WTC11 (cell line): ENCODE results near the gene PRR19. TPM values are rescaled to one million over a fixed set of nuclear protein-coding genes. Genes with fewer than 3 reads are reported as not detected.

Experiments
- ATAC-seq: fragments of 200-7000 bp; cut with Tn5 transposase; 2 replicates; pipeline ENCODE4 v1.10.0; 2021; ENCODE audit warnings: mild to moderate bottlenecking, moderate library complexity
- CTCF ChIA-PET: fragments of 300-600 bp; sonication (Branson Sonifier 250); formaldehyde crosslinking; loops from one replicate; lab custom pipeline; 2021; ENCODE audit warnings: antibody characterized with exemption; lab: Charles Lee
- POLR2A ChIA-PET: fragments of 350-600 bp; sonication (Branson Sonifier 250); formaldehyde crosslinking; loops from one replicate; lab custom pipeline; 2021; ENCODE audit warnings: antibody characterized with exemption; lab: Charles Lee
- DNase-seq: peaks from one replicate; pipeline ENCODE4 v3.0.0; 2021; ENCODE audit warnings: low spot score
- H3K27ac Mint-ChIP-seq: 2 replicates; pipeline ENCODE4 v1.8.0; 2021; ENCODE audit warnings: mixed read lengths
- H3K27me3 Mint-ChIP-seq: 2 replicates; pipeline ENCODE4 v1.8.0; 2021; ENCODE audit warnings: low read depth, mild to moderate bottlenecking, moderate library complexity, mixed read lengths
- H3K36me3 Mint-ChIP-seq: 2 replicates; pipeline ENCODE4 v1.8.0; 2021; ENCODE audit warnings: mixed read lengths
- H3K4me1 Mint-ChIP-seq: 2 replicates; pipeline ENCODE4 v1.8.0; 2022; ENCODE audit warnings: mixed read lengths
- H3K4me3 Mint-ChIP-seq: 2 replicates; pipeline ENCODE4 v1.8.0; 2021; ENCODE audit warnings: mild to moderate bottlenecking, moderate library complexity, mixed read lengths
- H3K9me3 Mint-ChIP-seq: 2 replicates; pipeline ENCODE4 v1.8.0; 2021; ENCODE audit warnings: mixed read lengths
- ATF1 ChIP-seq: sonication (generic); formaldehyde crosslinking; IDR thresholded peaks from 2 replicates; pipeline ENCODE4 v1.8.1; 2023; ENCODE audit warnings: mild to moderate bottlenecking, moderate library complexity, missing genetic modification reagents
- CBFB ChIP-seq: sonication (generic); formaldehyde crosslinking; IDR thresholded peaks from 2 replicates; pipeline ENCODE4 v1.8.1; 2022; ENCODE audit warnings: mild to moderate bottlenecking, low read depth, missing genetic modification reagents
- FOXP1 ChIP-seq: sonication (generic); formaldehyde crosslinking; IDR thresholded peaks from 2 replicates; pipeline ENCODE4 v1.8.0; 2022; ENCODE audit warnings: missing genetic modification reagents, mild to moderate bottlenecking, moderate library complexity, borderline replicate concordance
- HMGA2 ChIP-seq: fragments of 250-450 bp; sonication (Bioruptor Pico); IDR thresholded peaks from 2 replicates; pipeline ENCODE4 v1.4.0; 2021; ENCODE audit warnings: mild to moderate bottlenecking, moderate library complexity
- IRF2 ChIP-seq: sonication (generic); formaldehyde crosslinking; IDR thresholded peaks from 2 replicates; pipeline ENCODE4 v1.8.0; 2022; ENCODE audit warnings: low read depth, missing genetic modification reagents, borderline replicate concordance
- NFE2L1 ChIP-seq: sonication (generic); formaldehyde crosslinking; IDR thresholded peaks from 2 replicates; pipeline ENCODE4 v1.8.1; 2023; ENCODE audit warnings: missing genetic modification reagents
- NR1H2 ChIP-seq: sonication (generic); formaldehyde crosslinking; IDR thresholded peaks from 2 replicates; pipeline ENCODE4 v1.9.0; 2021; ENCODE audit warnings: mild to moderate bottlenecking, moderate library complexity, missing genetic modification reagents
- NR3C1 ChIP-seq: sonication (generic); formaldehyde crosslinking; conservative IDR thresholded peaks from 2 replicates; pipeline ENCODE4 v1.8.1; 2023; ENCODE audit warnings: low read depth, mild to moderate bottlenecking, missing genetic modification reagents
- RELA ChIP-seq: sonication (generic); formaldehyde crosslinking; IDR thresholded peaks from 2 replicates; pipeline ENCODE4 v1.8.1; 2022; ENCODE audit warnings: missing genetic modification reagents, mild to moderate bottlenecking, borderline replicate concordance
- RORB ChIP-seq: fragments of 250-450 bp; sonication (Bioruptor Pico); IDR thresholded peaks from 2 replicates; pipeline ENCODE4 v1.9.0; 2021; ENCODE audit warnings: mild to moderate bottlenecking
- TCF7 ChIP-seq: sonication (generic); formaldehyde crosslinking; IDR thresholded peaks from 2 replicates; pipeline ENCODE4 v1.8.0; 2022; ENCODE audit warnings: mild to moderate bottlenecking, low read depth, missing genetic modification reagents, moderate library complexity
- ZNF121 ChIP-seq: sonication (generic); formaldehyde crosslinking; IDR thresholded peaks from 2 replicates; pipeline ENCODE4 v1.8.0; 2023; ENCODE audit warnings: missing genetic modification reagents
- total RNA-seq: library from RNA; stranded (reverse); gene quantifications from 3 replicates; pipeline ENCODE4 v1.2.3, GENCODE V29; 2021
- TF ChIP-seq, protein P1 (sequence below): fragments of 250-450 bp; sonication (Bioruptor Pico); IDR thresholded peaks from 2 replicates; pipeline ENCODE4 v1.9.0; 2021; ENCODE audit warnings: mild to moderate bottlenecking
- TF ChIP-seq, protein P2 (sequence below): fragments of 200-600 bp; IDR thresholded peaks from 2 replicates; pipeline ENCODE4 v1.8.0; 2022; ENCODE audit warnings: antibody characterized with exemption
- TF ChIP-seq, protein P3 (sequence below): sonication (generic); formaldehyde crosslinking; IDR thresholded peaks from 2 replicates; pipeline ENCODE4 v1.8.1; 2023; ENCODE audit warnings: mild to moderate bottlenecking, missing genetic modification reagents, moderate library complexity
- TF ChIP-seq, protein P4 (sequence below): sonication (generic); formaldehyde crosslinking; IDR thresholded peaks from 2 replicates; pipeline ENCODE4 v1.8.1; 2022; ENCODE audit warnings: low read depth, mild to moderate bottlenecking, moderate library complexity, missing genetic modification reagents, borderline replicate concordance
- TF ChIP-seq, protein P5 (sequence below): sonication (generic); formaldehyde crosslinking; IDR thresholded peaks from 2 replicates; pipeline ENCODE4 v1.8.1; 2023; ENCODE audit warnings: mild to moderate bottlenecking, moderate library complexity, missing genetic modification reagents
- TF ChIP-seq, protein P6 (sequence below): fragments of 250-450 bp; sonication (Bioruptor Pico); IDR thresholded peaks from 2 replicates; pipeline ENCODE4 v1.9.0; 2021; ENCODE audit warnings: mild to moderate bottlenecking
- TF ChIP-seq, protein P7 (sequence below): fragments of 250-450 bp; sonication (Bioruptor Pico); IDR thresholded peaks from 2 replicates; pipeline ENCODE4 v1.8.0; 2021; ENCODE audit warnings: mild to moderate bottlenecking

Gene PRR19
- total RNA-seq, 1 experiment from 2014 or later: 3.7 TPM

DNA sequence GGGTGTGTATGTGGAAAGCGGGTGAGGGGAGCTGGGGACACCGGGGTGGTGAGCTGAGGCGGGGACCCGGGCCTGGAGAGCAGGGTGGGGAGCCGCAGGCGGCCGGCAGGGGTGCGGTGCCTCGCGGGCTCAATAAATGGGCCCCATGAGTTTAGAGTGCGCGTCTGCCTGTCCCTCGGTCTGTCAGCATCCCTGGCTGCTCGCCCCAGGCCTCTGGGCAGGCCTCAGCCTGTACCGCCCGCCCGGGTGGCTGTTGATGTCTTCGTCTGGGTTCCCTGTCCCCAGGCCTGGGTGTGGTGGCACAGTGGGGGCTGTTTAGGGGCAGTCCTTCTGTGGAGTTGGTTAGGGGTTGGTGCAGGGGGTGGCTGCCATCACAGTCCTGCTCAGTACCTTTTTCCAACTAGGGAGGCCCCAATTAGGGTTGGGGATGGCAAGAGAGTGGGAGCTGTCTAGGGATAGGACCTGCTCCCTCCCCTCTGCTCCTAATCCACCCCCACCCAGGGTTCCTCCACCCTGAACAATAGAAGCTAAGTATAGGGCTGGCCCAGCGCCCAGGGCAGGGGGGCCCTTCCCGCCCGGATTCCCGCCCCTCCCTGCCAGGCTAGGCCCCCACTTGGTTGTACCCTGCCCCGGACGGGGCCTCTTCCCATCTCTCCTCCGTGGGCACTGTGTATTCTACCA is 20.6 kb upstream of the PRR19 start:
- H3K4me1 Mint-ChIP-seq: peaks cover 37% of the 10 kb centered on the region
- DNase-seq (no peak), ATAC-seq (no peak)
- no peaks in the 10 kb centered on the region for H3K27me3 Mint-ChIP-seq
- CTCF ChIA-PET: interaction anchor here (1.0 to 7.5 kb wide), 10 partner anchors 9 to 115 kb away, joined by 3 to 239 read pairs (median 8); partner anchors contain the start of genes ERF, GSK3A, PAFAH1B3 and PRR19
- POLR2A ChIA-PET: interaction anchor here (0.8 kb wide), 1 partner anchor 26 kb away, joined by 6 read pairs; no protein-coding TSS in a partner anchor
- H3K36me3 Mint-ChIP-seq: no peaks in the 10 kb centered on the region
- no peak for TF ChIP-seq ATF1 (CRISPR knock-in tag)
- TF ChIP-seq NR1H2 (CRISPR knock-in tag): no peak
- TF ChIP-seq, protein P1, sequence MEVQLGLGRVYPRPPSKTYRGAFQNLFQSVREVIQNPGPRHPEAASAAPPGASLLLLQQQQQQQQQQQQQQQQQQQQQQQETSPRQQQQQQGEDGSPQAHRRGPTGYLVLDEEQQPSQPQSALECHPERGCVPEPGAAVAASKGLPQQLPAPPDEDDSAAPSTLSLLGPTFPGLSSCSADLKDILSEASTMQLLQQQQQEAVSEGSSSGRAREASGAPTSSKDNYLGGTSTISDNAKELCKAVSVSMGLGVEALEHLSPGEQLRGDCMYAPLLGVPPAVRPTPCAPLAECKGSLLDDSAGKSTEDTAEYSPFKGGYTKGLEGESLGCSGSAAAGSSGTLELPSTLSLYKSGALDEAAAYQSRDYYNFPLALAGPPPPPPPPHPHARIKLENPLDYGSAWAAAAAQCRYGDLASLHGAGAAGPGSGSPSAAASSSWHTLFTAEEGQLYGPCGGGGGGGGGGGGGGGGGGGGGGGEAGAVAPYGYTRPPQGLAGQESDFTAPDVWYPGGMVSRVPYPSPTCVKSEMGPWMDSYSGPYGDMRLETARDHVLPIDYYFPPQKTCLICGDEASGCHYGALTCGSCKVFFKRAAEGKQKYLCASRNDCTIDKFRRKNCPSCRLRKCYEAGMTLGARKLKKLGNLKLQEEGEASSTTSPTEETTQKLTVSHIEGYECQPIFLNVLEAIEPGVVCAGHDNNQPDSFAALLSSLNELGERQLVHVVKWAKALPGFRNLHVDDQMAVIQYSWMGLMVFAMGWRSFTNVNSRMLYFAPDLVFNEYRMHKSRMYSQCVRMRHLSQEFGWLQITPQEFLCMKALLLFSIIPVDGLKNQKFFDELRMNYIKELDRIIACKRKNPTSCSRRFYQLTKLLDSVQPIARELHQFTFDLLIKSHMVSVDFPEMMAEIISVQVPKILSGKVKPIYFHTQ: no peak
- no peak for TF ChIP-seq IRF2 (CRISPR knock-in tag)
- TF ChIP-seq, protein P2, sequence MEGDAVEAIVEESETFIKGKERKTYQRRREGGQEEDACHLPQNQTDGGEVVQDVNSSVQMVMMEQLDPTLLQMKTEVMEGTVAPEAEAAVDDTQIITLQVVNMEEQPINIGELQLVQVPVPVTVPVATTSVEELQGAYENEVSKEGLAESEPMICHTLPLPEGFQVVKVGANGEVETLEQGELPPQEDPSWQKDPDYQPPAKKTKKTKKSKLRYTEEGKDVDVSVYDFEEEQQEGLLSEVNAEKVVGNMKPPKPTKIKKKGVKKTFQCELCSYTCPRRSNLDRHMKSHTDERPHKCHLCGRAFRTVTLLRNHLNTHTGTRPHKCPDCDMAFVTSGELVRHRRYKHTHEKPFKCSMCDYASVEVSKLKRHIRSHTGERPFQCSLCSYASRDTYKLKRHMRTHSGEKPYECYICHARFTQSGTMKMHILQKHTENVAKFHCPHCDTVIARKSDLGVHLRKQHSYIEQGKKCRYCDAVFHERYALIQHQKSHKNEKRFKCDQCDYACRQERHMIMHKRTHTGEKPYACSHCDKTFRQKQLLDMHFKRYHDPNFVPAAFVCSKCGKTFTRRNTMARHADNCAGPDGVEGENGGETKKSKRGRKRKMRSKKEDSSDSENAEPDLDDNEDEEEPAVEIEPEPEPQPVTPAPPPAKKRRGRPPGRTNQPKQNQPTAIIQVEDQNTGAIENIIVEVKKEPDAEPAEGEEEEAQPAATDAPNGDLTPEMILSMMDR: no peak
- no peak for TF ChIP-seq CBFB (CRISPR knock-in tag)
- TF ChIP-seq ZNF121 (CRISPR knock-in tag): no peak
- no peak for TF ChIP-seq RELA
- TF ChIP-seq, protein P3, sequence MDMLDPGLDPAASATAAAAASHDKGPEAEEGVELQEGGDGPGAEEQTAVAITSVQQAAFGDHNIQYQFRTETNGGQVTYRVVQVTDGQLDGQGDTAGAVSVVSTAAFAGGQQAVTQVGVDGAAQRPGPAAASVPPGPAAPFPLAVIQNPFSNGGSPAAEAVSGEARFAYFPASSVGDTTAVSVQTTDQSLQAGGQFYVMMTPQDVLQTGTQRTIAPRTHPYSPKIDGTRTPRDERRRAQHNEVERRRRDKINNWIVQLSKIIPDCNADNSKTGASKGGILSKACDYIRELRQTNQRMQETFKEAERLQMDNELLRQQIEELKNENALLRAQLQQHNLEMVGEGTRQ (CRISPR knock-in tag): no peak
- TF ChIP-seq HMGA2 (CRISPR knock-in tag): no peak
- no peak for TF ChIP-seq NR3C1 (CRISPR knock-in tag)
- TF ChIP-seq NFE2L1 (CRISPR knock-in tag): no peak
- TF ChIP-seq, protein P4, sequence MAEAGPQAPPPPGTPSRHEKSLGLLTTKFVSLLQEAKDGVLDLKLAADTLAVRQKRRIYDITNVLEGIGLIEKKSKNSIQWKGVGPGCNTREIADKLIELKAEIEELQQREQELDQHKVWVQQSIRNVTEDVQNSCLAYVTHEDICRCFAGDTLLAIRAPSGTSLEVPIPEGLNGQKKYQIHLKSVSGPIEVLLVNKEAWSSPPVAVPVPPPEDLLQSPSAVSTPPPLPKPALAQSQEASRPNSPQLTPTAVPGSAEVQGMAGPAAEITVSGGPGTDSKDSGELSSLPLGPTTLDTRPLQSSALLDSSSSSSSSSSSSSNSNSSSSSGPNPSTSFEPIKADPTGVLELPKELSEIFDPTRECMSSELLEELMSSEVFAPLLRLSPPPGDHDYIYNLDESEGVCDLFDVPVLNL (CRISPR knock-in tag): no peak
- TF ChIP-seq, protein P5, sequence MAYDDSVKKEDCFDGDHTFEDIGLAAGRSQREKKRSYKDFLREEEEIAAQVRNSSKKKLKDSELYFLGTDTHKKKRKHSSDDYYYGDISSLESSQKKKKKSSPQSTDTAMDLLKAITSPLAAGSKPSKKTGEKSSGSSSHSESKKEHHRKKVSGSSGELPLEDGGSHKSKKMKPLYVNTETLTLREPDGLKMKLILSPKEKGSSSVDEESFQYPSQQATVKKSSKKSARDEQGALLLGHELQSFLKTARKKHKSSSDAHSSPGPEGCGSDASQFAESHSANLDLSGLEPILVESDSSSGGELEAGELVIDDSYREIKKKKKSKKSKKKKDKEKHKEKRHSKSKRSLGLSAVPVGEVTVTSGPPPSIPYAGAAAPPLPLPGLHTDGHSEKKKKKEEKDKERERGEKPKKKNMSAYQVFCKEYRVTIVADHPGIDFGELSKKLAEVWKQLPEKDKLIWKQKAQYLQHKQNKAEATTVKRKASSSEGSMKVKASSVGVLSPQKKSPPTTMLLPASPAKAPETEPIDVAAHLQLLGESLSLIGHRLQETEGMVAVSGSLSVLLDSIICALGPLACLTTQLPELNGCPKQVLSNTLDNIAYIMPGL: no peak
- TF ChIP-seq RORB: no peak
- TF ChIP-seq, protein P6, sequence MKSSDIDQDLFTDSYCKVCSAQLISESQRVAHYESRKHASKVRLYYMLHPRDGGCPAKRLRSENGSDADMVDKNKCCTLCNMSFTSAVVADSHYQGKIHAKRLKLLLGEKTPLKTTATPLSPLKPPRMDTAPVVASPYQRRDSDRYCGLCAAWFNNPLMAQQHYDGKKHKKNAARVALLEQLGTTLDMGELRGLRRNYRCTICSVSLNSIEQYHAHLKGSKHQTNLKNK (CRISPR knock-in tag): no peak
- TF ChIP-seq FOXP1: no peak
- TF ChIP-seq, protein P7, sequence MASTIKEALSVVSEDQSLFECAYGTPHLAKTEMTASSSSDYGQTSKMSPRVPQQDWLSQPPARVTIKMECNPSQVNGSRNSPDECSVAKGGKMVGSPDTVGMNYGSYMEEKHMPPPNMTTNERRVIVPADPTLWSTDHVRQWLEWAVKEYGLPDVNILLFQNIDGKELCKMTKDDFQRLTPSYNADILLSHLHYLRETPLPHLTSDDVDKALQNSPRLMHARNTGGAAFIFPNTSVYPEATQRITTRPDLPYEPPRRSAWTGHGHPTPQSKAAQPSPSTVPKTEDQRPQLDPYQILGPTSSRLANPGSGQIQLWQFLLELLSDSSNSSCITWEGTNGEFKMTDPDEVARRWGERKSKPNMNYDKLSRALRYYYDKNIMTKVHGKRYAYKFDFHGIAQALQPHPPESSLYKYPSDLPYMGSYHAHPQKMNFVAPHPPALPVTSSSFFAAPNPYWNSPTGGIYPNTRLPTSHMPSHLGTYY: no peak
- TF ChIP-seq TCF7: no peak
- peak overlapping the region; percentile 75 for H3K4me3 Mint-ChIP-seq
- no peaks in the 10 kb centered on the region for H3K9me3 Mint-ChIP-seq
- peak overlapping the region; percentile 69; the same call in 1 of the 2 replicates for H3K27ac Mint-ChIP-seq
